Uterus (tissue), 4 donors: ENCODE measurements around the gene CCDC85A. TPM values are rescaled to one million over a fixed set of nuclear protein-coding genes. Genes with fewer than 3 reads are reported as not detected.

ENCODE experiments used
- DNase-seq, 2 donors: peaks; one replicate each; pipeline ENCODE4 v3.0.0-alpha.2; 2019 to 2020
- H3K27ac ChIP-seq, 2 donors: fragments of 200-600 bp; sonication (generic); 1 replicate in 1 of 2; 2 replicates in 1 of 2; pipeline ENCODE4 v1.5.1; 2016 to 2018
- H3K27me3 ChIP-seq, 2 donors: fragments of 200-600 bp; sonication (generic); one replicate each; pipeline ENCODE4 v1.5.1; 2018 to 2019; ENCODE audit warnings: control low read depth in 1 of 2
- H3K36me3 ChIP-seq, 2 donors: fragments of 200-600 bp; sonication (generic); one replicate each; pipeline ENCODE4 v1.5.1; 2019; ENCODE audit warnings: control low read depth in 1 of 2
- H3K4me1 ChIP-seq, 2 donors: fragments of 200-600 bp; sonication (generic); one replicate each; pipeline ENCODE4 v1.5.1; 2018 to 2019; ENCODE audit warnings: control low read depth in 1 of 2
- H3K4me3 ChIP-seq, 2 donors: fragments of 200-600 bp; sonication (generic); 1 replicate in 1 of 2; 2 replicates in 1 of 2; pipeline ENCODE4 v1.5.1; 2018 to 2019; ENCODE audit warnings: mild to moderate bottlenecking in 1 of 2
- H3K9me3 ChIP-seq, 2 donors: fragments of 200-600 bp; sonication (generic); one replicate each; pipeline ENCODE4 v1.5.1; 2019; ENCODE audit warnings: control low read depth in 1 of 2
- CTCF ChIP-seq, 4 experiments: fragments of 200-600 bp in 2 of 4; fragments of 450-650 bp in 2 of 4; sonication (generic) in 2 of 4; IDR thresholded peaks; one replicate each; pipeline ENCODE4 v1.5.1; 2016 to 2019; ENCODE audit warnings: antibody characterized with exemption in 4 of 4, mild to moderate bottlenecking in 2 of 4, moderate library complexity in 1 of 4
- POLR2A ChIP-seq, 2 donors: fragments of 450-650 bp; IDR thresholded peaks; one replicate each; pipeline ENCODE4 v1.6.1; 2016; ENCODE audit warnings: antibody characterized with exemption in 2 of 2, mild to moderate bottlenecking in 1 of 2, moderate library complexity in 1 of 2
- intact Hi-C: fragments of 100-400 bp; cut with DNase I; formaldehyde crosslinking; loops from one replicate; pipeline ENCODE4 v1.15.1; 2023; ENCODE audit warnings: low total_unique reads
- total RNA-seq, 4 donors: library from RNA; depleted of rRNA in 3 of 4; stranded (reverse); fragments of >200 nt in 3 of 4; gene quantifications; one replicate each; pipeline versions ENCODE4 v1.1.0 to v1.2.4, GENCODE V29; 2014 to 2023
- donor health status: DM: yes; HTN: yes; CAD: no.

The CCDC85A gene
- total RNA-seq, 4 donors from 2014 or later: 4.7 to 23.2 (median 16.8) TPM

GRCh38 chr2:56357655-56358295 lies 174.0 kb downstream of the CCDC85A start:
- no peak for TF ChIP-seq POLR2A (IDR thresholded peaks at IDR 0.05)
- TF ChIP-seq CTCF (IDR thresholded peaks at IDR 0.05): no peak
- intact Hi-C loops: no loop called here
- Histone ChIP-seq H3K27ac (no peak overlapping the region), H3K36me3 (no peaks in the 10 kb centered on the region), H3K4me3 (no peak overlapping the region), H3K9me3 (no peaks in the 10 kb centered on the region), H3K27me3 (no peaks in the 10 kb centered on the region), H3K4me1 (no peaks in the 10 kb centered on the region)
- DNase-seq: no peak

- Histone ChIP-seq H3K4me1 (no peaks in the 10 kb centered on the region), H3K27me3 (no peaks in the 10 kb centered on the region), H3K27ac (no peak overlapping the region), H3K4me3 (no peak overlapping the region), H3K9me3 (no peaks in the 10 kb centered on the region), H3K36me3 (no peaks in the 10 kb centered on the region)
- intact Hi-C loops: no loop called here
- TF ChIP-seq CTCF (IDR thresholded peaks at IDR 0.05) (no peak), POLR2A (IDR thresholded peaks at IDR 0.05) (no peak)
- DNase-seq: no peak
Observed at GRCh38 chr2:56361844-56362243, 178.1 kb downstream of the CCDC85A start.

GRCh38 chr2:56364902-56365301 lies 181.1 kb downstream of the CCDC85A start:
- DNase-seq: no peak
- Histone ChIP-seq H3K27me3 (no peaks in the 10 kb centered on the region), H3K36me3 (no peaks in the 10 kb centered on the region), H3K9me3 (no peaks in the 10 kb centered on the region), H3K4me1 (no peaks in the 10 kb centered on the region), H3K4me3 (no peak overlapping the region), H3K27ac (no peak overlapping the region)
- TF ChIP-seq CTCF (IDR thresholded peaks at IDR 0.05) (no peak), POLR2A (IDR thresholded peaks at IDR 0.05) (no peak)
- intact Hi-C loops: no loop called here

GRCh38 chr2:56369316-56369715 lies 185.5 kb downstream of the CCDC85A start:
- TF ChIP-seq POLR2A (IDR thresholded peaks at IDR 0.05) (no peak), CTCF (IDR thresholded peaks at IDR 0.05) (no peak)
- Histone ChIP-seq H3K4me3 (no peak overlapping the region), H3K36me3 (no peaks in the 10 kb centered on the region), H3K27ac (no peak overlapping the region), H3K27me3 (no peaks in the 10 kb centered on the region), H3K4me1 (no peaks in the 10 kb centered on the region), H3K9me3 (no peaks in the 10 kb centered on the region)
- intact Hi-C loops: no loop called here
- DNase-seq: no peak

GRCh38 chr2:56372071-56372656 lies 188.4 kb downstream of the CCDC85A start:
- TF ChIP-seq CTCF (IDR thresholded peaks at IDR 0.05) (no peak), POLR2A (IDR thresholded peaks at IDR 0.05) (no peak)
- Histone ChIP-seq H3K36me3 (no peaks in the 10 kb centered on the region), H3K4me3 (no peak overlapping the region), H3K27ac (no peak overlapping the region), H3K9me3 (no peaks in the 10 kb centered on the region), H3K27me3 (no peaks in the 10 kb centered on the region), H3K4me1 (no peaks in the 10 kb centered on the region)
- intact Hi-C loops: no loop called here
- DNase-seq: no peak
